Erythroblast (primary cell): ENCODE measurements around the gene CMSS1.

Source experiments
- GATA1 ChIP-seq: IDR thresholded peaks from 2 replicates; pipeline ENCODE4 v1.6.1; 2011; ENCODE audit warnings: low read depth, mild to moderate bottlenecking, control low read depth, low read length, moderate library complexity
- POLR2A ChIP-seq: IDR thresholded peaks from 2 replicates; pipeline ENCODE4 v1.6.1; 2011; ENCODE audit warnings: mild to moderate bottlenecking, low read length

DNA sequence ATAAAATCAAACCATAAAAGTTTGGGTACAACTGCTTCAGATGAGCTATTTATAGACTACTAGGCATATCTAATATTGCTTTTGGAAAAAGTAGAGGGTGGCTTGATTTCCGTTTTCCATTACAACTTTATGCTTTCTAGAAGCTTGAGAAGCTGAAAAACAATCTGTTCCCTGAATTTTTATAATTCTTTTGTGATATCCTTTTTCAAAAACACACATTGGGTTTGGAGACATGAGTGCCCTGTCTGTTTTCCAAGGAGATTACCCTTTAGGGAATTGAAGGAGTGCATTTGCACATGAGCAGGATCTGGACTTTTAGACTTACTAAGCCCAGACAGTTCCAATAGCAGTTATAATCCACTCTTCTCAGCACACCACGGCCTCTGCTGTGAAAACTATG is 346.1 kb downstream of the CMSS1 start:
- TF ChIP-seq POLR2A (no peak), GATA1 (no peak)
